GM21723 (cell line): ENCODE measurements around the gene CCNL1.

Experiments used
- ATAC-seq: cut with Tn5 transposase; IDR thresholded peaks from one replicate; pipeline ENCODE4 v1.9.1; 2021; ENCODE audit warnings: mild to moderate bottlenecking, moderate library complexity; ENCODE audit not compliant: unreplicated experiment

Gene CCNL1

DNA sequence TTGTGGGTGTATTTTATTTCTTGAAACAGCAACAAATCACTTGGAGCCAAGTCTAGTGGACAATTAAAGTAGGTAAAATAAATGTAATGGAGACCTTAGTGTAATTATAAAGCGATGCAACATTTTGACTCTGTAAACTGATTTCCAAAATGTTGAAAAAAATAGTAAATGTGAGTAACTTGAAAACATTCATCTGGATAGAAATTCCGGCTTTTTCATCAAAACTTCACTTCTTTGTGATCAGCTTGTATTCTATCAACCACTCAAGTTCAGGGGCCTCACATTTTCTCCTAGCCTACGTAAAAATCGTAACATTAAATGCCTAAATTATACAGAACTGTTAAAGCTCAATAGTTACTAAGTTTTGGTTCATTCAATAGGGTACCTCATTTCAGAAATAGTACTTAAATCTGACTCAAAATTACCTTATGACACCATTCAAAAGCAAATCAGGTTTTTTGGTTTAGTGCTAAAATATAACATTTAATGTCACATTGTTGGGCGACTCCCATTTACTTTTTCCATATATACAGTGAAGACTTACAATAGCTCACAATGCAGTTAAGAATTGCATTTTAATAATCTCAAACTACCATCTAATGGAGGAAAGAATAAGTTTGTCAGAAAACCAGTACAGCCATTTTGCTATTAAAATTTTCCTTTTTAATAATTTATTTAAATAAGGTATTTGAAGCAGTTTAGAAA, 12.7 kb downstream of the CCNL1 start:
- ATAC-seq: no peak

DNA sequence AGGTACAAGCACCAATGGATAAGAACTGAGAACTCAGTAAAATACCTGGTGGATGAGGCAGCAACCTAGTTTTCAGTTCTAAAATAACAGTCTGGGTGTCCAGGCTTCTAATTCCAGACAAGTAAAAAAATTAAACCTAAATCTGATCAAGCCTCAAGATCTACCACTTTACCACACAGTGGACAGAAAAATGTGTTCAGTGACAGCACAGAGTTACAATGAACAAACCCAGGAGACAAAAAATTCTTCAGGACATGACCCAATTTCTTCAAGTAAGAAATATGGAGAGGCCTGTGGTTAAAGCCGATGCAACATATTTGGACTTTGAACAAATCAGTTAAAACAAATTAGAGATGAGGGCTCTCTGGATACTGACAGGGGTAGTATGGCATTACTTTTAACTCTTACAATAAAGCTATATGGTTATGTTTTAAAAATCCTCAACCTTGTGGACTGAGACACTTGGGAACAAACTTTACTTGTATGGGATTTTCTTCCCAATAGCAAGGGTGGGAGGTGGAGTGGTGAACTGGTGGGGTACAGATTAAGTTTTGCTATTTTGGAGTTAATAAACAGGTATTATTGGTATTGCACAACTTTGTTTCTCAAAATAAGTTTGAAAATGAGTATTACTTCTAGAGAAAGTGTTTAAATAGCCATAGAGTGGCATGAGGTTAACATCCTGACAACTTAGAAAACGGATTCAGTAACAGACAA, 14.2 kb downstream of the CCNL1 start:
- ATAC-seq: no peak

DNA sequence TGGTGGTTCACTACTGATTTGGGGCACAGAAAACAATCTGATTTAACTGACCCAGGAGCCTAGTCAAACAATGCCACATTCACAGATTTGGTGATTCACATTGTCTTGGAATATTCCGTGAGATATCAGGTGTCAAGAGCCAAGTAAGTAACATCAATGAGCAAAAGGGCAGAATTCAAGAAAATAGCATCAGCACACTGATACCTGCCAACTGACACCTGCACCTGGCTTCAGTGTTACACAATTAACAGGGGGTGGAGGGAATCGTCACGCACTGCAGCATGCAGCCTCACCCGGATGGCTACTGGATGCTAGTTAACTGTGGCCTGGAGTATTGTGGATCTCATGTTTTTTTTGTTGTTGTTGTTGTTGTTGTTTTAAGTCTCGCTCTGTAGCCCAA, 17.6 kb downstream of the CCNL1 start:
- ATAC-seq: no peak

DNA sequence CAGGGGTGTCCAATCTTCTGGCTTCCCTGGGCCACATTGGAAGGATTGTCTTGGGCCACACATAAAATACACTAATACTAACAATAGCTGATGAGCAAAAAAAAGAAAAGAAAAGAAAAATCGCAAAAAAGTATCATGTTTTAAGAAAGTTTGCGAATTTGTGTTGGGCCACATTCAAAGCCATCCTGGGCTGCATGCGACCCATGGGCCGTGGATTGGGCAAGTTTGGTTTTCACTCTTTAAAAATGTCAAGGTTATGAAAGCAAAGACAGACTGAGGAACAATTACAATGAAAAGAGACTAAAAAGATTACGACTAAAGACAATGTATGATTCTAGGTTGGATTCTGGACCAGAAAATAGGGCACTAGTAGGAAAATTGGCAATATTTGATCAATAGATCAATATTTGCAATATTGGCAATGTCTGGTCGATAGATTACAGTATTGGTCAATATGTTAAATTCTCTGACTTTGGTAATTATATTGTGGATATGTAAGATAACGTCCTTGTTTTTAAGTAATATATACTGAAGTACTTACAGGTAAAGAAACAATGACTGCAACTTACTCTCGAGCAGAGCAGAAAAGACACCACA, 19.9 kb downstream of the CCNL1 start:
- no peak for ATAC-seq

DNA sequence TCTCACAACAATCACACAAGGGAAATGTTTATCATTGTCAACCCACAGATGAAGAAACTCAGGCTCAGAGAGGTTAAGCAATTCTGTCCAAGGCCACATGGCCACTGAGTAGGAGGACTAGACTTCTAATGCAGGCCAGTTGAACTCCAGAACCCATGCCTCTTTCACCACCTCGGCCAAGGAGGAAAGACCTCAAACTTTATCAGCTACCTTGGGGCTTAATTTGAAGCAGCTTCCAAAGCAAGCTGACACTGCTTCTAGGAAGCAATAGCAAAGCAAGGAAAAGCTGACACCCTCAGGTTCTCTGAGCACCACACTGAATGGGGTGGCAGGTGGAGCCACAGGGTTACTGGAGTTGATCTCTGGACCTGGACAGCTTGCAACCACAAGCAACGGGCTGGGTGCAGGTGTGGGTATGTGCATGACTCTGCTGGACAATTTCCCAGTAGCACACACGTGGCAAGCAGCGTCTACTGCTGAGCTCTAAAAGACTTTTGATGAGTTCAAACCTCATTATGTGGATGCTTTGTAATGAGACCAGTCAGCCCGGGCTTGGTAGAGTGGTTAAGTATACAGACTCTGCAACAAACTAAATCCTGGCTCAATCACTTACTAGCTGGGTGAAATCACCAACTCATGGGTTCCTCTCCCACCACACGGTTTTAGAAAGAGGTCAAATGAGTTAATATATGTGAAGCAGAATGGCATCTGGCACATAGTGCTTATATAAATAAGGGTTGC, 23.1 kb downstream of the CCNL1 start:
- ATAC-seq: peak; percentile 13

DNA sequence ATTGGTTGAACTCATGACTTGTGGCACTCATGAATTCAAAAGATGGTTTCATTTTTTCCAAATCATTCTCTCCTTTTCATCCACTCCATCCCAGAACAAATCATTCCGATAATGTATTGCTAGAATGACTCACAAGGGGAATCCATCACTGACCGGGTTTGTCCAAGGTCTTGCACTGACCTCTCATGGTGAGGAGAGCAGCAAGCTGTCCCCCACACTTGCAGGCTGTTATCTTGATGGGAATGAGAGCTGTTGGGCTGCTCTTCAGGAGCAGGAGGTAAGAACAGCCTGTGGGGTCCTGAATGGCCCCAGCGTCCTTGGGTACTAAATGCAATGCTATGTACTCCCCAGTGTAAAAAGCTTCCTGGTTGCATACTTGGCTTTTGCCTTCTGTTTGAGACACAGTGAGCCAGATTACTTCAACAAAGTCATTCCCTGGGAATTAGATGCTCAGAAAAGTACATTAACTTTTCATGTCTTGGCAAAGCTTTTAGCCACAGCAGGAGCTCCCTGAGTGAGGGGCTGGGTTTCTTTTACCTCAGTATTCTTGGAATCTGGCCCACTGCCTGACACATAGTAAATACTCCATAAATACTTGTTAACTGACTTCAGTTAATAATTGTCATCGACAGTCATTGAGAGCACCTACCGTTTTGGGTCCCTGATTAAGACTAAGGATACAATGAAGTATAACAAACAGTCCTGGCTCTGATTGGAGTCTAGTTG, 24.1 kb downstream of the CCNL1 start:
- no peak for ATAC-seq

DNA sequence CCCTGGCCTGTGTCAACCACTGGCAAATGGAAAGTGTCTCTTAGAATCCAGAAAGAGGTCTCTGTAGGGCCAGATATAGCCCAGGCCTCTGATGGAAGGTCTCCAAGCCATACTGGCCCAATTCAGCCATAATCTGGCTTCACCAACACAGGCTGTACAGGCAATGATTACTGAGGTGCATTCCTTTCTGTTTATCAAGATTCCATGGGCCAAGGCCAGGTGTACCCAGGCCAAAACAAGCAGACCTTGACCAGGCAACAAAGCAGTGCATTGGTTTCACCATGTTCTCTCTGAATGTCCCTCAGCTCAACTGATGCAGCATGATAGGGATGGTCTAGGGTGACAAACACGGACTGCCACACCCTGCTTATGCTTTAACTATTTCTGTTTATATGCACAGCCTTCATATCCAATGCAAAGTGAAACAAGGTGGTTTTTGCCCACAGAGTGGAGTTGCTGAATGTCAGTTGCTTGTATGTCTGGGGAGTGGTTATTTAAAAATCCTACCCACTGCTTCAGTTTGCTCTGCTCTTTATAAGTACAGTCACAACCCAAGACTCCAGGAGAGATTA, 25.2 kb downstream of the CCNL1 start:
- ATAC-seq: peak; percentile 59

DNA sequence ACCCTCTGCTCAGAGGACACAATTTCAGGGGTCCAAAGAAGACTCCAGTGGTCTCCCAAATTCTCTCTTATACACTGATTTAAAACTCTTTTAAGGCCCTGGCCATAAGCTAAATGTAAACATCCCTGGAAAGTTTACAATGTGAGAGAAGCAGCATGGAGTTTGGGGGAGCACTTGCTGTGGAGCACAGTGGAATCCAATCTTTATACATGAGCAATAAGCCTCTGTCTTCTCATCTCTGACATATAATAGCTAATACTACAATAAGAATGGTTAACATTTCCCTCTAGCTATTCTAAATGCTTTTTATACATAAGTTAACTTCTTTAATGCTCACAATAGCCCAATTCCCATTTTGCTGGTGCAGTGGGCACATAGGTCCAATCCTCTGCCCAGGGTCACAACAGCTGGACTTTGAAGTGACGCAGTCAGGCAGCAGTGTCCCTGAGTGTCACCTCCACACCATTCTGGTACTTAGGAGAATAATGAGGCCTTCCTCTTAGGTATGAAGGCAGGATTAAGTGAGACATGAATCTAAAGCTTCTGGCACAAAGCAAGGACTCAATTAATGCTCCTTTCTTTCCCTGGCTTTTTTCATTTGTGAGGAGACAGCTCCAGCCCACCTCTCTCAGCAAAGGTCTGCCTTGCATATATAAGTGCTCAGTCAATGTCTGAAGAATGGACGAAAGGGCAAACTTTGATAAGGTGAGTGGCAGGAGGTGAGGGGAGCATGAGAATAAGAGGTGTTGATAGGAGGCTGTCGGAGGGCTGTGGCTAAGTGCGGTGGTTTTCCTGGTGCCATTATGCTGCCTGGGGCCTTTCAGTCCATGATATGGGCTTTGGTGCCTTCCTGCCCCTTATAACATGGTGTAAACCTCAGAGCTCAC, 26.3 kb downstream of the CCNL1 start:
- no peak for ATAC-seq

DNA sequence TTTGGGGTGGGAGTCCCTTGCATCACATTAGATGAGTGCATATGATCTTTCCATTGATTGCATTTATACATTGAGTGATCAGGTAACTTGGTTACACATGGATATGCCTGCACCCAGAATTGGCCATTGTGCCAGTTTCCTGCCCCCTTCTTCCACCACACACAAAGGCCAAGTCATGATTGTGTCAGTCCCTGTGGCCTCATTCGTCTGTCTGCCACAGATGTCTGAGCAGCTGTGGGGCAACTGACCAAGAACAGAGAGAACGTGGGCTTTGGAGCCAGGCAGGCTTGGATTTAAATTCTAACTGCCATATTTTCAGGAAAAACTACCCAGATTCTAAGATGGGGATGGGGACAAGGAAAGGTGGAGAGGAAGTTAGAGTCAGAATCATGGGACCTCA, 27.0 kb downstream of the CCNL1 start:
- ATAC-seq: no peak

DNA sequence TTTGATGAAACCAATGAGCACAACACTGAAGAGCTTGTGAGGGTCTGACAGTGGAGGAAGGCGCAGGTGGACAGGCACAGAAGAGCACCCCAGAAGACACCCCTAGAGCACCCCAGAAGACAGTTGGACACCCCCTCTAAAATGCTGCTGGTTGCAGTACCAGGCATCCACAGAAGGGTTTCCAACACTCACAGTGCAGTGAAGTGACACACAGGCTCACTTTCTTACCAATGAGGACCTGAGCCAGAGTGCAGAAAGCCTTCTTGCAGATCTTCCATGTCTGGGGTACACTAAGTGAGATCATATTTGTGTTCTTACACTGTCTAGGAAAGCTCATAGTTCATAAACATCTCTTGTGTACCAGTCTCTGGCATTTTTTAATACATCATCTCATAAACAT, 27.6 kb downstream of the CCNL1 start:
- no peak for ATAC-seq

DNA sequence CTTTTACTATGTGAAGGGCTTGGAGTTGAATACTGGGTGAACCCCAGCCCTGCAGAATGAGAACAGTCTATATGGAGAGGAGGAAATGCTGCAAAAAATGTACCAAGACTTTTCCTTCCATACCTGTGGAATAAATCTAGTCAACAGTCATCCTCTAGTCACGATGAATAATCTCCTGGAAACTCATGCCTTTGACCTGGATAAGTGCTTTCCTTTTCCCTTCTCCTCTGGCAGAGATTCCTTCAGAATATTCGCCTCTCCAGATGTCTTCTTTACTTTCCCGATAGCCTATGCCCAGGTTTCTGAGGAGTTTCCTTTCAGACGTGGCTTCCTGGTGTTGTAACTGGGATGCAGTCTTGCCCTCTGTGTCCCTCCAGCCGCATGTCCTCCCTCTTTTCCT, 28.1 kb downstream of the CCNL1 start:
- ATAC-seq: no peak

DNA sequence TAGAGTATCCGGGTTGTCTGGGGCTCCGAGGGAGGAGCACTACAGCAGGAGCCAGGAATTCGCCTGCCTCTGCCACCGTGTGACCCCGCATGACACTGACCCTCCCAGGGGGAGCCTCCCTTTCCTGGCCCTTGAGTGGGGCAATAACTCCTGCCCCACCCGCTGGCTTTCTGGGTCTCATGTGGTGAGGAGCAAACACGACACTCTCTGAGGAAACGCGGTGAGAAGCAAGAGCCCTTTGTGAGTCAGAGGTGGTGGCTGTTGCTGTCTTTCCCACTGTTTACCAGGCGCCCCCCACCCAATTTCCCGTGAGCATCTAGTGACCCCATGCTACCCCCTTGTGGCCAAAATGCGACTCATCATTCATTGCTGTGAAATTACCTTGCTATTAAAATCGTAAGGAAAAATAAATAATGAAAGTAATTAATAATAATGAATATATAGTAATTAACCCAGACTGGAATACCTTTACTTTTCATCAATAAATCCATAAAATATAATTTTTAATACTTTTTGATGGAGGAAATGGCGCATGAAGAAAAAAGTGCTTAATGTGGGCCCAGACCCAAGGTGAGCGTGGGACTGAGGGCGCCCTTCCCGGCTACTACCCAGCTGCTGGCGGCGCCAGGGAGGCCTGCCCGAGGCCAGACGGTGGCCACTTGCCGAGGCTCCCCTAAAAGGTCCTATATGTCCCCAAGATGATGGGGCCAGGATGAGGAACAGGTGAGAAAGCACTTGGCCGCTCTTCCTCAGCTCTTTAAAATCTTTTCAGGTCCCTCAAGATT, 29.3 kb downstream of the CCNL1 start:
- ATAC-seq: no peak

DNA sequence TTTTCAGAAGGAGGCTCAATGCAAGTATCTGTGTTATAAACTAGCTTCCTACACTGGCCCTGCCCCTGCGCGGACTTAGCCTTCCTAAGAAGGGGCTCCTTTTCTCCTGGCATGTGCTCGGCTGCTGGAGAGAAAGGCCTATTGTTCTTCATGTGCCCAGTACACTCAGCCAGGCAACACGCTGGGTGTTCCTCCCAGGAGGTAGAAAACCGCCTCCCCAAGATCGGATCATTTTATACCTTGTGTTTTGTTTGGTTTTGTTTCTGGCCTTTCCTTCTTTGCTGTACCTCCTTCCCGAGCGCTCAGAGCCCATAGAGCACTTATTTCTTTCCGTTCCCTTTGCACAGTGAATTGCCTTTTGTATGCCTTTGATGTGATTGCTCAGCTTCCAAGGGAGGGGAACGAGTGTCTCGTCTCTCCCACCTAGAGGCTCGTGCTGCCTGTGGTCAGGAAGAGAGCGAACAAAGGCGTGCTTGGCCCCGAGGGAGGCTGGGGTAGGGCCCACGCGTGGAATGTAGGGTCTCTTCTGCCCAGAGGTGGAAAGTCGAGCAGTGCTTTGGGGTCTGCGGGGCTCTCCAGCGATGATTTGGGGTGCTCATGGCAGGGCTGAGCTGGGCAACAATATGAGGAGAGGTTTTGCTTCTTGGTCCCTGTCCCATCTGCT, 30.0 kb downstream of the CCNL1 start:
- no peak for ATAC-seq

DNA sequence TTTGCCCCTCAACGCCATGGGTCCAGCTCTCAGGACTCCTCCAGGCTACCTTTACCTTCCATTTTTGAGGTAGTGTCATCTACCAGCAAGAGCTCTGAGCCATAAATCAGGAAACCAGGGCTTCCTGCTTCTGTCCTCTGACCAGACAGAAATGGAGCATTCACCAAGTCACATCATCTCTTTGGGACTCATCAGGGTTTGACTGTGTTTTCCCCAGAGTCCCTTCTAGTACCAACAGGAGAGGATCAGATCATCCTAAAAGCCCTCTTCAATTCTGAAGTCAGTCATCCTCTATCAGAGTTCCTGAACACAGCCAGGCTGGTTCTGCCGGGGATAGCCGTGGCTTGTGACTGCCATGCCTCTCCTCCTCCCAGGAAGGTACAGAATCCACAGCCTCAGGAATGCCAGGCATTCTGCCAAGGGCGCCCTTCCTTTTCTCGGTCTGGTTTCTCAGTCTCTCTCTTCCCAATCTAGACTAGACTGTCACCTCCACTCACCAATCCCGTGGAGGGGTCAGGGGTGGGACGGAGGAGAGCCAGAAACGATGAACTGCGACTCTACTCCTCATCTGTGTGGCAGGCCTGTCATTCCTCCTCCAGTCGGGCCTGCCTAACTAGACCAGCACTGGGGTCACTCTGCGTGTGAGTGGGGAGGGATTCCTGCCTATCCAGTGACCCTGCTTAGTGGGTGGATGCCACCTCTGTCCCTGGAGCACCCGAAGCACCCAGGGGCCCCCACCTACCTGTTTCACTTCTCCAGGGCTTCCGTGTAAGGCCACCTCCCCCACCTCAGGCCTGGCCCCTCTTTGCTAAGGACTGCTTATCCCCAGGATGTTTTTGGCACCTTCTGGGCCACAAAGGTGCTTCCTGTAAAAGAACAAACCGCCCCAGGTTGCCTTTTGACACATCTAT, 30.9 kb downstream of the CCNL1 start:
- ATAC-seq: peak; percentile 22

DNA sequence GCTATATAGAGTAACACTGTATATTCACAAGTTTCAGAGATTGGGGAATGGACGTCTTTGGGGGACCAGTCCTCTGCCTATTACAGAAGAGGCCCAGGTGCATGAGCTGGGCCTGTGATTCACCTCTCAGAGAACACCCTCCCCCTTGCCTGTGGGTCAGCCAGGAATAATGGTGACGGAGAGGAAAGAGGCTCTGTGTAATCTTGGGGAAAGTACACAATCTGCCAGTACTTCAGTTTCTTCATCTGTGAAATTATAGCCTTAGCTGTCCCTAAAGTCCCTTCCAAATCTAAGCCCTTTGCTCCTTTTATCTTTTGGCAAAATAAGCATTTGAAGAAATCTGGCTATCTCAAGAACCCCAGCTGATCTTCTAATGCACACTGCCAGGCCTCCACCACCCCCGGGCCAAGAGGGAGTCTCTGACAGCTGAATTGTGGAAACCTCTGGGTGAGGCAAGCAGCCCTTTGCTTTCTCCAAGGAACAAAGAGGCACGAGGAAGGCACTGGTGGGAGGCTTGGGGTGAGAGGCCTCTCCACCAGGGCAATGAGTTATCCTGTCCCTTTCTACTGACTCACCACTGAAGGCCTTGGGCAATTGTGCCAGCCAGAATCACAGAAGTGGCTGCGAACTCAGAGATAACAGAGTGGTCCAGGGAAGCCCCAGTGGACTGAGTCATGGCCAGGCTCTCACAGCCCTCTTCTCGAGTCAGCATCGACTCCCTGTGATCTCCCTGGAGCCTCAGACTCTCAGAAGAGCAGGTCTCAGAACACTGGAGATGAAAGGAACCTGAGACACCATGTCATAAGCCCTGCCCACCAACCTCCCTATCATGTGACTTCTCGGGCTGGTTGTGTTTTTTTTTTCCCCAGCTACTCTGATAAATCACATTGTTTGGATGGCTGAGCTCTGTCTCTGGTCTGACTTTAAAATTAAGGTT, 31.8 kb downstream of the CCNL1 start:
- peak; percentile 50 for ATAC-seq

DNA sequence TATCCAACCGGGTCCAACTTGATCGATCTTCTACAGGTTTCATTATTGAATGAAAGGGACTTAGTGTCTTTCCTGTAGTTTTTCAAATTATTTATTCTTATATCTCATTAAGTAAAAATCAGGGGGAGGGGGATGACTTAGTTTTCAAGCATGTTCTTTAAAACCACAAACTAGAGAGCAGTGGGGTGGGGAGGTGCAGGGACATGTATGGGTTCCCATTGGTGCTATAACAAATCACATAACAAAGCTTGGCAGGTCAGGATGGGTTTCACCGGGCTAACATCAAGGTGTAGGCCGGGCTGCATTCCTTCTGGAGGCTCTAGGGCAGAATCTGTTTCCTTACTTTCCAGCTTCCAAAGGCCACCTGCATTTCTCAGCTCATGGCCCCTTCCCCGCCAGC, 32.7 kb downstream of the CCNL1 start:
- ATAC-seq: no peak
